DMS 273 treated with DMSO at 0.1 percent for 48 hours (cell line): ENCODE measurements around the gene HOXD3.

Source experiments
- DNase-seq: peaks from one replicate; lab custom pipeline; 2025; lab: John Stamatoyannopoulos, UW

Gene HOXD3

GRCh38 chr2:176149481-176149938, 7.6 kb upstream of the HOXD3 start:
- DNase-seq: no peak

- DNase-seq: no peak
Observed at GRCh38 chr2:176149939-176150583, 7.0 kb upstream of the HOXD3 start.

- no peak for DNase-seq
Observed at GRCh38 chr2:176150584-176151441, 6.3 kb upstream of the HOXD3 start.

GRCh38 chr2:176151442-176152287, 5.4 kb upstream of the HOXD3 start, which contains the start of gene HOXD4:
TSS of gene HOXD4 (plus strand) at chr2:176151550. CDS start at chr2:176151634, 84 bp downstream.
- no peak for DNase-seq

GRCh38 chr2:176152350-176153181, 4.5 kb upstream of the HOXD3 start:
- DNase-seq: no peak

GRCh38 chr2:176154576-176155252, 2.4 kb upstream of the HOXD3 start:
- DNase-seq: no peak

- no peak for DNase-seq
Observed at GRCh38 chr2:176155356-176156044, 1.6 kb upstream of the HOXD3 start.

GRCh38 chr2:176156301-176156806, 753 bp upstream of the HOXD3 start:
- no peak for DNase-seq

GRCh38 chr2:176157499-176158185, 535 bp downstream of the HOXD3 start:
- no peak for DNase-seq

- DNase-seq: no peak
Observed at GRCh38 chr2:176158186-176158591, 1.1 kb downstream of the HOXD3 start.

GRCh38 chr2:176158855-176159662, 2.0 kb downstream of the HOXD3 start:
- no peak for DNase-seq

GRCh38 chr2:176159663-176160250, 2.6 kb downstream of the HOXD3 start:
- no peak for DNase-seq

- no peak for DNase-seq
Observed at GRCh38 chr2:176160251-176160985, 3.3 kb downstream of the HOXD3 start.

- DNase-seq: no peak
Observed at GRCh38 chr2:176160986-176161824, 4.1 kb downstream of the HOXD3 start.

GRCh38 chr2:176161825-176162626, 4.9 kb downstream of the HOXD3 start:
- DNase-seq: no peak
